Fibroblast of mammary gland (primary cell): ENCODE results near the gene COASY.

Experiments used
- DNase-seq: peaks from one replicate; pipeline ENCODE4 v3.0.0-alpha.2; 2010; ENCODE audit warnings: low read depth
- H3K4me3 ChIP-seq: 2 replicates; pipeline ENCODE4 v1.5.1; 2011; ENCODE audit warnings: low read depth, mild to moderate bottlenecking, low read length, moderate library complexity; ENCODE audit not compliant: control insufficient read depth
- TF ChIP-seq, protein P1 (sequence below): conservative IDR thresholded peaks from 2 replicates; pipeline ENCODE4 v1.5.1; 2011; ENCODE audit warnings: low read depth, low read length, inconsistent platforms; ENCODE audit not compliant: control insufficient read depth, insufficient read depth

COASY gene

DNA sequence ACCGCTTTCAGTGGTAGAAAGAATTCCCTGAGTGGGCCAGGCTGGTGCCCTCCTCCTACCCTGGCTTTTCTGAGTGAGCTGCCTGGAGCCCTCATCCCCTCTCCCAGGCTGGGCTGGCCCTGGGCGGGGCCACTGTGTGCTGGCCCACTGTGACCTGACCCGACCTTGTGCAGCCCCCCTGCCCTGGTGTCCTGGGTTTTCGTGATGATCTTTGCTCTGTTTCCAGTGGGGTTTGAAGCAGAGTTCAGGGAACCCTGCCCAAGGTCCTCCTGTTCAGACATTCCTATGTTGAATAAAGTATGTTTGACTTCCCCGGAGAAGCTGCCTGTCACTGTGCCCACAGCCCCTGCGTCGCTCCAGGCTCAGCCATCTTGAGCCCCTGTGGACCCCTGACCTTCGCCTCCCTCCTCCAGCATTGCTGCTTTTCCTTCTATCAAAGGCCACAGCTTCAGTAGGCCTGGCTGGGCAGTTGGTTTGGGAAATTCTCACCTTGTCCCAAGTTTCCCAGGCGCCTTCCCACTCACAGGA, 39.6 kb upstream of the COASY start:
- TF ChIP-seq, protein P1, sequence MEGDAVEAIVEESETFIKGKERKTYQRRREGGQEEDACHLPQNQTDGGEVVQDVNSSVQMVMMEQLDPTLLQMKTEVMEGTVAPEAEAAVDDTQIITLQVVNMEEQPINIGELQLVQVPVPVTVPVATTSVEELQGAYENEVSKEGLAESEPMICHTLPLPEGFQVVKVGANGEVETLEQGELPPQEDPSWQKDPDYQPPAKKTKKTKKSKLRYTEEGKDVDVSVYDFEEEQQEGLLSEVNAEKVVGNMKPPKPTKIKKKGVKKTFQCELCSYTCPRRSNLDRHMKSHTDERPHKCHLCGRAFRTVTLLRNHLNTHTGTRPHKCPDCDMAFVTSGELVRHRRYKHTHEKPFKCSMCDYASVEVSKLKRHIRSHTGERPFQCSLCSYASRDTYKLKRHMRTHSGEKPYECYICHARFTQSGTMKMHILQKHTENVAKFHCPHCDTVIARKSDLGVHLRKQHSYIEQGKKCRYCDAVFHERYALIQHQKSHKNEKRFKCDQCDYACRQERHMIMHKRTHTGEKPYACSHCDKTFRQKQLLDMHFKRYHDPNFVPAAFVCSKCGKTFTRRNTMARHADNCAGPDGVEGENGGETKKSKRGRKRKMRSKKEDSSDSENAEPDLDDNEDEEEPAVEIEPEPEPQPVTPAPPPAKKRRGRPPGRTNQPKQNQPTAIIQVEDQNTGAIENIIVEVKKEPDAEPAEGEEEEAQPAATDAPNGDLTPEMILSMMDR, result no peak
- no peak for DNase-seq
- H3K4me3 ChIP-seq, result no peak overlapping the region

DNA sequence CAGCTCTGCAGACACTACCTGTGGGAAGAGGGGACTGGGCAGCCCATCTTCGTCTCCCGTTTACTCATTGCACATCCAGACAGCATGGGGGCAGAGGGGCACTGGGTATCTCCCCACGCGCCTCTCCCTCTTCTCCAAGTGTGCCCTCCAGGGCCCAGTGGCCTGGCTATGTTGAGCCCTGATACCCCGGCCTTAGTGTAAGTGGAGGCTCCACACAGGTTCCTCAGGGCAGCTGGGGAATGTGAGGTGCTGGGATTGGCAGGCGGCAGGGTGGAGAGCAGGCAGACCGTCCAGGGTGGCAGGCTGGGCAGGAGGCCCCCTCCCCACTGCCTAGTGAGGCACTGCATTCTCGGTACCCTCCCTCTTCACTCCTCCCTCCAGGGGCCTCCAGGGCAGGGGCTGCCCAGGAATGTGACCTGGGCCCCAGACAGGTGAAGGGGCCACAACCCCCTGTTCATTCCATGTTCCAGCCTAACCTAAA, 39.1 kb upstream of the COASY start:
- no peak for DNase-seq
- TF ChIP-seq, protein P1, result no peak
- no peak overlapping the region for H3K4me3 ChIP-seq

DNA sequence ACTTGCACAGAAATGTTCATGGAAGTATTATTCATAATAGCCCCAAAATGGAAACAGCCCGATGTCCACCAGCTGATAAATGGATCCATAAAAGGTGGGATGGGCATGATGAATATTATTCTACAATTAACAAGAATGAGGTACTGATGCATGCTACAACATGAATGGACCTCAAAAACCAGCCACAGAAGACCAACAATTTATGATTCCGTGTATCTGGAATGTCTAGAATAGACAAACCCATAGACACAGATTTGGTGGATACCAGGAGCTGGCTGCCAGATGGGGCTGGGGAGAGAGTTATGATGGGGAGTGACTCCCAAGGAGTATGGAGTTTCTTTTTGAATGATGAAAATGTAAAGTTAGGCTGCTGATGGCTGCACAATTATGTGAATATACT, 36.7 kb upstream of the COASY start:
- no peak overlapping the region for H3K4me3 ChIP-seq
- peak; percentile 58 for DNase-seq
- TF ChIP-seq, protein P1, result no peak

DNA sequence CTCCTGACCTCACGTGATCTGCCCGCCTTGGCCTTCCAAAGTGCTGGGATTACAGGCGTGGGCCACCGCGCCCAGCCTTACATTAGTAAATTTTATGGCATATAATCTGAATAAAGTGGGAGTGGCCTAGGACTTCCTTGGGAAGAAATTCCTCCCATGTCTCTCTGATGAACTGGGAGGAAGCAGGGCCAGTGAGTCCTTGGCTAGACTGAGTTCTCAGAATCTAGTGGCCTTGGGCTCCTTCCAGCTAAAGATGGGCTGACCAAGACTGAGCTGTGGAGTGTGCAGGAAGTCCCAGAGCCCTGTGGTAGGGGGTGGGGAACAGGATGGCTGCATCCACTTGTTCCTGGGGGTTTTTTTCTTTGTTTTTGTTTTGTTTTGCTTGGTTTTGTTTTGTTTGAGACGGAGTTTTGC, 35.9 kb upstream of the COASY start:
- TF ChIP-seq, protein P1, result no peak
- DNase-seq, result peak; percentile 65

DNA sequence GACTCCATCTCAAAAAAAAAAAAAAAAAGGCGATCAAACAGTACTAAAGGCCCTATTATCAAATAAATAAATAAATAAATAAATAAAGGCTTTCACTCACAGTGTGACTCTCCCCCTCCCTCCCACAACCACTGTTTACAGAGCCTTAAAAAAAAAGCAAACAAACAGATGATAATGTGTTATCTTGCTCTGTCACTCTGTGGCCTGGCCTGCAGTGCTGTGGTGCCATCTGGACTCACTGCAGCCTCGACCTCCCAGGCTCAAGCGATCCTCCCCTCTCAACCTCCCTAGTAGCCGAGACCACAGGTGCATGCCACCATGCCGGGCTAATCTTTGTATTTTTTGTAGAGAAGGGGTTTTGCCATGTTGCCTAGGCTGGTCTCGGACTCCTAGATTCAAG, 34.0 kb upstream of the COASY start:
- TF ChIP-seq, protein P1, result no peak
- no peak for DNase-seq

More for the DNA sequence above, 35.9 kb upstream of the COASY start:
- H3K4me3 ChIP-seq, result no peak overlapping the region

DNA sequence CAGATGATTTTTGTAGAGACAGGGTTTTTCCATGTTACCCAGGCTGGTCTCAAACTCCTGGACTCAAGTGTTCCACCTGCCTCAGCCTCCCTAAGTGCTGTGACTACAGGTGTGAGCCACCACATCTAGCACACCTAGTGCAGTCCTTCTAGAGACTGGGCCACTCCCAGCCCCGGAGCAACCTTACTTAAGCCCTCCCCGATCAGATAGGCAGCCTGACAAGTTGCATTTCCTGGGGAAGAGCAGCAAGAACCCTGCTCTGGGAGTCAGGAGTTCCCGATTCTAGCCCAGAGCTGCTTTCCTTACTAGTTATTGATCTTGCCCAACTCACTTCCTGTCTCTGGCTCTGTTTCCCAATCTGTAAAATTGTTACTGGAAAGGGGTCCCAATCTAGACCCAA, 32.9 kb upstream of the COASY start:
- no peak for DNase-seq

More for the DNA sequence above, 34.0 kb upstream of the COASY start:
- no peak overlapping the region for H3K4me3 ChIP-seq

More for the DNA sequence above, 32.9 kb upstream of the COASY start:
- TF ChIP-seq, protein P1, result no peak
- no peak overlapping the region for H3K4me3 ChIP-seq
